HepG2 (cell line): ENCODE measurements around the gene NXN. TPM values are rescaled to one million over a fixed set of nuclear protein-coding genes. Genes with fewer than 3 reads are reported as not detected.

Source experiments
- CCDC6 ChIP-seq: sonication (generic); formaldehyde crosslinking; IDR thresholded peaks from 2 replicates; pipeline ENCODE4 v1.8.1; 2022; ENCODE audit warnings: mild to moderate bottlenecking, missing genetic modification reagents, moderate library complexity
- ELF1 ChIP-seq: sonication (generic); formaldehyde crosslinking; IDR thresholded peaks from 2 replicates; pipeline ENCODE4 v1.4.0; 2020; ENCODE audit warnings: missing genetic modification reagents
- SMAD1 ChIP-seq: sonication (generic); formaldehyde crosslinking; IDR thresholded peaks from 2 replicates; pipeline ENCODE4 v1.4.0; 2020; ENCODE audit warnings: missing genetic modification reagents, low read depth, mild to moderate bottlenecking, borderline replicate concordance
- ZFX ChIP-seq: sonication (generic); formaldehyde crosslinking; IDR thresholded peaks from 2 replicates; pipeline ENCODE4 v1.4.0; 2020; ENCODE audit warnings: mild to moderate bottlenecking, low read depth, missing genetic modification reagents, moderate library complexity
- ZMYM3 ChIP-seq: sonication (generic); formaldehyde crosslinking; IDR thresholded peaks from 2 replicates; pipeline ENCODE4 v1.5.1; 2020; ENCODE audit warnings: mild to moderate bottlenecking, missing genetic modification reagents
- ZNF513 ChIP-seq: sonication (generic); formaldehyde crosslinking; conservative IDR thresholded peaks from 2 replicates; pipeline ENCODE4 v1.5.0; 2020; ENCODE audit warnings: missing genetic modification reagents
- ZNF572 ChIP-seq: sonication (generic); formaldehyde crosslinking; IDR thresholded peaks from 2 replicates; pipeline ENCODE4 v1.5.1; 2020; ENCODE audit warnings: mild to moderate bottlenecking, missing genetic modification reagents
- polyA plus RNA-seq, 8 experiments: library from polyadenylated mRNA; depleted of rRNA in 3 of 8; stranded (reverse) in 7 of 8; unstranded in 1 of 8; fragments of >200 nt; fragmentation: Illumina TruSeq in 4 of 8; extraction: Trizol in 4 of 8; gene quantifications; 2 replicates each; pipeline versions ENCODE4 v1.2.1 to v1.2.3, GENCODE V29; 2011 to 2016; ENCODE audit warnings: low read depth in 4 of 8, missing spikeins in 1 of 8, mixed read lengths in 1 of 8; ENCODE audit not compliant: insufficient read depth in 1 of 8
- total RNA-seq, 5 experiments: library from RNA; depleted of rRNA; stranded (reverse); fragments of >200 nt; fragmentation: Illumina TruSeq; extraction: Trizol; gene quantifications; 2 replicates each; pipeline ENCODE4 v1.2.3, GENCODE V29; 2016; ENCODE audit warnings: low read depth in 1 of 5
- TF ChIP-seq, protein P1 (sequence below): sonication (generic); formaldehyde crosslinking; IDR thresholded peaks from 2 replicates; pipeline ENCODE4 v1.4.0; 2020; ENCODE audit warnings: missing genetic modification reagents, borderline replicate concordance
- TF ChIP-seq, protein P2 (sequence below): sonication (generic); formaldehyde crosslinking; IDR thresholded peaks from 2 replicates; pipeline ENCODE4 v1.5.0; 2020; ENCODE audit warnings: mild to moderate bottlenecking, missing genetic modification reagents
- TF ChIP-seq, protein P3 (sequence below): sonication (generic); formaldehyde crosslinking; IDR thresholded peaks from 2 replicates; pipeline ENCODE4 v1.4.0; 2020; ENCODE audit warnings: mild to moderate bottlenecking, missing genetic modification reagents

The NXN gene
- total and polyA plus RNA-seq, 2 of the 13 experiments (the other 11 are each of a cell fraction or from before 2014, with no cell fraction given) = 22.2 to 24.3 TPM

GRCh38 chr17:945672-946071, 33.9 kb downstream of the NXN start (continued):
- TF ChIP-seq, protein P1, sequence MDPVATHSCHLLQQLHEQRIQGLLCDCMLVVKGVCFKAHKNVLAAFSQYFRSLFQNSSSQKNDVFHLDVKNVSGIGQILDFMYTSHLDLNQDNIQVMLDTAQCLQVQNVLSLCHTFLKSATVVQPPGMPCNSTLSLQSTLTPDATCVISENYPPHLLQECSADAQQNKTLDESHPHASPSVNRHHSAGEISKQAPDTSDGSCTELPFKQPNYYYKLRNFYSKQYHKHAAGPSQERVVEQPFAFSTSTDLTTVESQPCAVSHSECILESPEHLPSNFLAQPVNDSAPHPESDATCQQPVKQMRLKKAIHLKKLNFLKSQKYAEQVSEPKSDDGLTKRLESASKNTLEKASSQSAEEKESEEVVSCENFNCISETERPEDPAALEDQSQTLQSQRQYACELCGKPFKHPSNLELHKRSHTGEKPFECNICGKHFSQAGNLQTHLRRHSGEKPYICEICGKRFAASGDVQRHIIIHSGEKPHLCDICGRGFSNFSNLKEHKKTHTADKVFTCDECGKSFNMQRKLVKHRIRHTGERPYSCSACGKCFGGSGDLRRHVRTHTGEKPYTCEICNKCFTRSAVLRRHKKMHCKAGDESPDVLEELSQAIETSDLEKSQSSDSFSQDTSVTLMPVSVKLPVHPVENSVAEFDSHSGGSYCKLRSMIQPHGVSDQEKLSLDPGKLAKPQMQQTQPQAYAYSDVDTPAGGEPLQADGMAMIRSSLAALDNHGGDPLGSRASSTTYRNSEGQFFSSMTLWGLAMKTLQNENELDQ (CRISPR knock-in tag) = no peak
- TF ChIP-seq ELF1 (no peak), CCDC6 (CRISPR knock-in tag) (no peak), ZNF572 (CRISPR knock-in tag) (no peak), ZMYM3 (CRISPR knock-in tag) (no peak), ZFX (no peak), SMAD1 (no peak), ZNF513 (CRISPR knock-in tag) (no peak)
- TF ChIP-seq, protein P2, sequence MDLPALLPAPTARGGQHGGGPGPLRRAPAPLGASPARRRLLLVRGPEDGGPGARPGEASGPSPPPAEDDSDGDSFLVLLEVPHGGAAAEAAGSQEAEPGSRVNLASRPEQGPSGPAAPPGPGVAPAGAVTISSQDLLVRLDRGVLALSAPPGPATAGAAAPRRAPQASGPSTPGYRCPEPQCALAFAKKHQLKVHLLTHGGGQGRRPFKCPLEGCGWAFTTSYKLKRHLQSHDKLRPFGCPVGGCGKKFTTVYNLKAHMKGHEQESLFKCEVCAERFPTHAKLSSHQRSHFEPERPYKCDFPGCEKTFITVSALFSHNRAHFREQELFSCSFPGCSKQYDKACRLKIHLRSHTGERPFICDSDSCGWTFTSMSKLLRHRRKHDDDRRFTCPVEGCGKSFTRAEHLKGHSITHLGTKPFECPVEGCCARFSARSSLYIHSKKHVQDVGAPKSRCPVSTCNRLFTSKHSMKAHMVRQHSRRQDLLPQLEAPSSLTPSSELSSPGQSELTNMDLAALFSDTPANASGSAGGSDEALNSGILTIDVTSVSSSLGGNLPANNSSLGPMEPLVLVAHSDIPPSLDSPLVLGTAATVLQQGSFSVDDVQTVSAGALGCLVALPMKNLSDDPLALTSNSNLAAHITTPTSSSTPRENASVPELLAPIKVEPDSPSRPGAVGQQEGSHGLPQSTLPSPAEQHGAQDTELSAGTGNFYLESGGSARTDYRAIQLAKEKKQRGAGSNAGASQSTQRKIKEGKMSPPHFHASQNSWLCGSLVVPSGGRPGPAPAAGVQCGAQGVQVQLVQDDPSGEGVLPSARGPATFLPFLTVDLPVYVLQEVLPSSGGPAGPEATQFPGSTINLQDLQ = no peak
- TF ChIP-seq, protein P3, sequence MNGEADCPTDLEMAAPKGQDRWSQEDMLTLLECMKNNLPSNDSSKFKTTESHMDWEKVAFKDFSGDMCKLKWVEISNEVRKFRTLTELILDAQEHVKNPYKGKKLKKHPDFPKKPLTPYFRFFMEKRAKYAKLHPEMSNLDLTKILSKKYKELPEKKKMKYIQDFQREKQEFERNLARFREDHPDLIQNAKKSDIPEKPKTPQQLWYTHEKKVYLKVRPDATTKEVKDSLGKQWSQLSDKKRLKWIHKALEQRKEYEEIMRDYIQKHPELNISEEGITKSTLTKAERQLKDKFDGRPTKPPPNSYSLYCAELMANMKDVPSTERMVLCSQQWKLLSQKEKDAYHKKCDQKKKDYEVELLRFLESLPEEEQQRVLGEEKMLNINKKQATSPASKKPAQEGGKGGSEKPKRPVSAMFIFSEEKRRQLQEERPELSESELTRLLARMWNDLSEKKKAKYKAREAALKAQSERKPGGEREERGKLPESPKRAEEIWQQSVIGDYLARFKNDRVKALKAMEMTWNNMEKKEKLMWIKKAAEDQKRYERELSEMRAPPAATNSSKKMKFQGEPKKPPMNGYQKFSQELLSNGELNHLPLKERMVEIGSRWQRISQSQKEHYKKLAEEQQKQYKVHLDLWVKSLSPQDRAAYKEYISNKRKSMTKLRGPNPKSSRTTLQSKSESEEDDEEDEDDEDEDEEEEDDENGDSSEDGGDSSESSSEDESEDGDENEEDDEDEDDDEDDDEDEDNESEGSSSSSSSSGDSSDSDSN (CRISPR knock-in tag) = no peak
